ENCODE data around the gene GSDME.

GSDME gene

DNA sequence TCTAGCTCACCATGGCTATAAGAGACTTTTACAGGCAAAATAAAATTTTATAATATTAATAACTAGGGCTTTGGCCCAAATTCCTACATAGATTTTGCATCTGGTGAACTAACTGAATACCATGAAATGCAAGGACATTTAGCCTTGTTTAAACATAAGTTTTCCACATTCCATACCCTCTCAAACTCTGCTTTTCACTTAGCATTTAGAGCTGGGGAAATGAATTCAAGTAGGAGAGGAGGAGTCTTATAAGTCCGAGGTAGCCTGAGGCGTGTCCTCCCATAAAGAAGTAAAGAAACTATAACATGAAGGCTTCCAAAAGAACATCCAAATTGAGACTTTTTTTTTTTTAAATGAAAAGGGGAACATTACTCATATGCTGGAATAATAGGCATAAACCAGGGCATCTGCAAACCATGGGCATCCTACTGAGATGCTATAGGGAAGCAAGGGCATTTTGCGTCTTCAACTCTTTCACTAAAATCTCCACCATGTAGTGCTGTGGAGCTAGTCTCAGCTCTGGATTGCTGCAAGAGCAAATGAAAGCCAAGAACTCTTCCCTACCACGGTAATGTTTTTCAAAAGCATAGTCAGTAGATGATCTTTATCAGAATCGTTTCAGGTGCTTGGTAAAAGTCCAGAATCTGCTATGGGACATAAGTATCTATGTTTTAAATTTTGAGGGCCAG, 104.9 kb downstream of the GSDME start:
- DNase-seq (ENCODE audit: low read depth): no peak

Data from stimulated activated CD8-positive, alpha-beta memory T cell treated with anti-CD3 and anti-CD28 coated beads, Interleukin-4, amount 100 ng/mL, for 24 hours (primary cell).